GM12892 (cell line): ENCODE data around the gene SERGEF.

Source experiments
- POLR2A ChIP-seq: IDR thresholded peaks from 2 replicates; pipeline ENCODE4 v1.6.1; 2011; ENCODE audit warnings: low read depth, low read length, control low read depth
- POLR2AphosphoS5 ChIP-seq: IDR thresholded peaks from 2 replicates; pipeline ENCODE4 v1.6.1; 2011; ENCODE audit warnings: low read depth, low read length, control low read depth
- TAF1 ChIP-seq: IDR thresholded peaks from 2 replicates; pipeline ENCODE4 v1.6.1; 2011; ENCODE audit warnings: low read depth, mild to moderate bottlenecking, control low read depth, low read length, borderline replicate concordance

- TF ChIP-seq POLR2A (no peak), TAF1 (no peak), POLR2AphosphoS5 (no peak)
These were observed 205.8 kb downstream of the SERGEF start for GRCh38 chr11:17807034-17807433.
